DMS114 treated with DMSO at 0.1 percent for 48 hours (cell line): ENCODE data around the gene PRDM16.

ENCODE experiments used
- DNase-seq: peaks from one replicate; lab custom pipeline; 2025; ENCODE audit not compliant: unreplicated experiment; lab: John Stamatoyannopoulos, UW

The PRDM16 gene

DNA sequence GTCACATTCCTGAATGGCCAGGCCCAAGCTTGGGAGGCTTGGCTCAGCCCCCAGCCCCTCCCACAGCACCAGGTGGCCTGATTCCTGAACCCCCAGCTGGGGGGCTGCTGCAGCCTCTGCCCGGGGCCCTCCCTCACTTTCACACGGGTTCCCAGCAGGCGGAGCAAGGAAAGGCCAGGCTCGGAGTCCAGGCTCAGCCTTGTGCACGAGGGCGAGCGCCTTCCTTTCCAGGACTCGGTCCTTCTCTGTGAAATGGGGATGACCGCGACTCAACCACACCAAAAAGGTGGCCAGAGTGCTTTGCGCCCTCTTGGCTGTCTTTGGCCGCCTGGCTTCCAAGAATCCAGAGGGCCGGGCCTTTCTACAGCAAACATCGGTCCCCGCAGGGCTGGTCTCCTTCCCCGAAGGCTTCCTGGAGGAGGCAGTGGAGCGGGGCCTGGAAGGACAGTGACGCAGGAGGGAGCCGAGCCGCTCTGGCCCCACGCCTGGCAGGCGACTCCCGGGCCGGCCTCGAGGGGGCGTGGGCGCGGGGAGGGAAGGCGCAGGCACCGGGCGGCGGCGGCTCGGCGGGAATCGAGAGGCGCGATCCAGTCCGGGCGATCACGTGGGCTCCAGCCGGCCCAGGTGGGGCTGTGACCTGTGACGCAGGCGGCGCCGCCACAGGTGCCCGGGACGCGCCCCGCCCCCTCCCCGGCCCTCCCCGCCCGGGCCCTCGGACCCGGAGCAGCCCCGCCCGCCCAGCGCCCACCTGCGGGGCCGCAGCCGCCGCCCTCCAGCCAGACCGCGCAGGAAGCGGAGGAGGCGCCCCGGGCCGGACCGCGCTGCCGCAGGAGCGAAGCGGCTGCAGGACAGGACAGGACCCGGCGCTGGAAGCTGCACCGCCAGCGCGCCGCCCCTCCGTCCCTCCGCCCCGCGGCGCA is 385.1 kb downstream of the PRDM16 start, which contains the start of gene ARHGEF16:
Gene ARHGEF16 (plus strand): TSS at position 775 of the 920 bp plus-strand sequence. CDS start 8,420 bp downstream, outside the sequence.
- peak; percentile 40 for DNase-seq

DNA sequence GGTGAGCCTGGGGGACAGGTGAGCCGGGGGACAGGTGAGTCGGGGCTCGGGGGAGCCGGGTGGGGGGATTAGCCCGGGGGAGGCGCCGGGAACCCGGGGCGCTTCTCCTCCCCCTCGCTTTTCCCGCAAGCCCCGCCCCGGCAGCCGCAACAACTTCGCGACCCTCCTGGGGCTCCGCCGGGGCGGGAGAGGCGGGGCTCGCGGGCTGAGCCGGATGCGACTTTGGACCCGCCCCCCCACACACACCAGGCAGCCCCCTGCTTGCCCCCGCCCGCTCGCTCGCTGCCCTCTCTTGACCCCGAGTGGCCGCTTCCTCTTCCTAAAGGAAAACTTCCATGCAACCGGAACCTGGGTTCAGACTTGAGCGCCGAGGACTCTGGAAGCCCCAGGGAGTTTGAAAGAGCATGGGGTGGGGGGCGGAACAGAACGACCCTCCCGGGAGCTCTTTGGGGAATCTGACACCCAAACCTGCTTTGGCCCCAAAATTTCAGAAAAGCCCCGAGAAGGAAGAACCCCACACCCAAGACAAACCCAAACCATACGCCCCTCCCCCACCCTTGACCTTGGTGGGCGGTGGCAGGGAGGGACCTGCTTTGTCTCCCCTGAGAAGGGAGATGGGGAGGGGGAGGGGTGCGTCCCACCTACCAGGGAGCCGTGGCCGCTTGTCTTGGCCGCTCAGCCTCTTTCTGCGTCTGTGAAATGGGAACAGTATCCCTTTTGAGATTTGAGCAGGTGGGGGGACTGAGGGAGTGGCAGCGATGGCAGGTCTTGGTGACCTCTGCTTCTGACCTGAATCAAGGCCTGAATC is 386.0 kb downstream of the PRDM16 start:
- peak; percentile 19 for DNase-seq

DNA sequence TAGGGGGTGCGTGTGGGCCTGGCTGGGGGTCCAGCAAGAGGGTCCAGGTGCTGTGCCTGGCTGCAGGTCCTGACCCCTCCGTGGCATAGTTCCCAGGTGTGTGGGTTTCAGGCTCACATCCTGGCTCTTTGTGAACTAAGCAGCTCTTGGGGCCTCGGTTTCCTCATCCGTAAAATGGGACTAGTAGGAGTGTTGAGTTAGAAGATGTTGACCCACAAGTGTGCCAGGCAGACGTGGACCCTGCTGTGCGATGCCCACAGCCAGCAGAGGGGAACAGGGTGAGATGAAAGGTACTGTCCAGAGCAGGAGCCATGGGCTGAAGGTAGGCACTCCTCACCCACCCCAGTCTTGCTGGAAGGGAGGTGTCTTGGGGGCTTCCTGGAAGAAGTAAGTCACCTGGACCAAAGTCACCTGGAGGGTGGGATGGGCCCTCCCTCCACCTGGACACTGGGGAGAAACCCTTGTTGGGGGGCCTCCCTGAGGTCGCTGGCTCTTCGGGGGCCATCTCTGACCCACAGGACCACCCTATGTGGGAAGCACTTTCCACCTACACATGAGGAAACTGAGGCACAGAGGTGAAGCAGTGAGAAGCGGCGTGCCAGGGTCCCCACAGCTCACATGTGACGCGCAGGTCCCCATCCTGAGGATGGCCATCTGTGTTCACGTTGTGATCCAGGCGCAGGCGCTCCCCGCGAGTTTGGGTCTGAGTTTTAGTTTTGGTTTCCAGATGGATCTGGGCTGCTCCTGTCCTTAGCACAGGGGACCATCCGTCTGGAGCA is 386.9 kb downstream of the PRDM16 start:
- no peak for DNase-seq

DNA sequence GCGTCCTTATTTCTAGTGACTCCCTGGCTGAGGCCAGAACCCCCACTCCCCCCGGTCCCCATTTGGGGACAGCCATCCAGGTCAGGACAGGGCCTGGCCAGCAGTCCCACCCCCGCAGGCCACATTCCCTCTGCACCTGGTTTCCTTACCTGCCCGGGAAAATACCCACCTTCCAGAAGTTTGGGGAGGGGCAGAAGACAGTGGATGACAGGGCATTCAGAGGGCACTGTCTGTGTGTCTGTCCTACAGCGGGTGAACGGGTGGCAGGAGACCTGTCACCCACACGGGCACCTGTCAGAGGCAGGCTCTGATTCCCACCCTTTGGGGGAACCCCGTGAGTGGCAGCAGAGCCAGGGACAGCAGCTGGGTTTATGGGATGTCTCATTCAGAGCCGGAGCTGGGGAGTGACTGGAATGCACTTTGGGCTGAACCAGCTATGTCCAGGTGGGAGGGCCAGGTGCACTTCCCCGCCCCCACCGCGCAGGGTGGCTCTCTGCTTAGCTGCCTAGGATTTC is 387.5 kb downstream of the PRDM16 start:
- no peak for DNase-seq

DNA sequence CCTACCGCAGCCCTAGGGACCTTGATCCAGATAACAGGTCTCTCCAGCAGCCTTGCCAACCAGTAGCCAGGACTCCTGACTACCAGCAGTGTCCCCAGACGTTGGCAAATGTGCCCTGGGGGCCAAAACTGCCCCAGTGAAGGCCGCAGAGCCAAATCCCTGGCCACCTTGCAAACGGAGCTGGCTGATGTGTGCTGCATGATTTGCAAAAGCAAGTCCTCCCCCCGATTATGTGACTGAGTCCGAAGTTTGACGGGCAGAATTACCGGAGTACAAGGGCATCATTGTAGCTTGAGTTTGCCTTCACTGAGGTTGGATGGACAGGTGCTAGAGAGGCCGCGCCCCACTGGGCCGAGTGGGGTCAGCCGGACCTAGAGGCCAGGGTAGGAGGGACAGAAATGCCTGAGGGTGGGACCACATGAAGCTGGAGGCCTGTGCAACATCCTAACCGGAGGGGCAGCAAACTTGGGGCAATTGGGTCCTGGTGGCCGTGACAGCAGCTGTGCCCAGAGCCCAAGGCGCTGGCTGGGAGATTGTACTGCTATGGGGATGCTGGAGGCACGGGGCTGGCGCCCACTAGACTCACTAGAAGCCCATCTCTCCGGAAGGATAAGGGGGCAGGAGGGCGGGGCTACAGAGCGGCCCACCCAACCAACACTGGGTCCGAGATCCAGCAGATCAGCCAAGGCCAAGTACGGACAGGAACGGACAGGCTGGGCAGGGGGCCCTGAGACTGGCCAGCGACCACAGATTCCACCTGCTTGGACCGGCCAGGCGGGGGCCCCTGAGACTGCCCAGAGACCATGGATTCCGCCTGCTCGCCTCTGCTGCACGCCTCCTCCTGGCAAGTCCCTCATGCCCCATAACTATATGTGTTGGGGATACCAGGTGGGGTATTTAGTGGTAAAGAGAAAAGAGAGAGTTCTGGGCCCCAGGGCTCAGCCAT is 388.2 kb downstream of the PRDM16 start:
- no peak for DNase-seq

DNA sequence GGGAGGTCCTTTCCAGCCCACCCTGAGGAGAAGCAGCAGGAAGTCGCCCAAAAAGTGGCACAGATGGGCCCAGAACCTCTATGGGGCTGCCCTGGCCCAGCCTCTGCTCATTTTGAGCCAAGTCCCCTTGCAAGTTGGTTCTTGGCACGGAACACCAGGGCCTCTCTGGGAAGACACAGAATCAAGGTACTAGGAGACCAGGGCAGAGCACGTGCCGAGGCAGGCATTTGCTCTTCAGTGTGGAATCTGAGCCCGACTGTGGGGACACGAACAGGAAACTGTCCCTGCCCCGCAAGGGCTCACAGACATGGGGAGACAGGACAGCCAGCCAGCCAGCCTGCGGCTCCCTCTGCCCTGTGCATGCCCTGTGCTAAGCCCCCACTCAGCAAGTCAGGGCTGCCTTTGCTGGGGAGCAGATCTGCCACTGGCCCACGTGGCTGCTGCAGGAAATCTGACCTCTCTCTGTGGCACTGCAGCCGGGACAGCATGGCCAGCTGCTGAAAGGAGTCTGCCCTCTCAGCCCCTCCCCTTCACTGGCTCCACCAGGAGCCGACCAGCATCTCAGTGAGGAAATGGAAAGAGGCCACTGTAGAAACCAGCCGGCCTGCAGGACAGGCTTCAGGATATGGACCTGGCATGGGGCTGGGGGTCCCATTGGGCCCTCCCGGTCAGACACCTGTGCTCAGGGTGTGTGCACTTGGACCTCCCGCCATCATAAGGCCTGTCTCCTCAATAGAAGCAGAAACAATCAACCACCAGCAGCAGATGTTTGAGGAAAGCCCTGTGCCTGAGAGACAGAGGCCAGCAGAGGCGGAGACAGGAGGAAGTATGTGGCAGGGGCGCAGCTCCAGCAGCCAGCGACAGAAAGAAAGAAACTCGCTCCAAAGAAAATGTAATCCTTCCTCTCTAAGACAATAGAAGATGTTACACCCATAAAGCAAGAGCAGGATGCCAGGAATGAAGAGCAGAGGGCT is 389.2 kb downstream of the PRDM16 start:
- DNase-seq, result no peak

DNA sequence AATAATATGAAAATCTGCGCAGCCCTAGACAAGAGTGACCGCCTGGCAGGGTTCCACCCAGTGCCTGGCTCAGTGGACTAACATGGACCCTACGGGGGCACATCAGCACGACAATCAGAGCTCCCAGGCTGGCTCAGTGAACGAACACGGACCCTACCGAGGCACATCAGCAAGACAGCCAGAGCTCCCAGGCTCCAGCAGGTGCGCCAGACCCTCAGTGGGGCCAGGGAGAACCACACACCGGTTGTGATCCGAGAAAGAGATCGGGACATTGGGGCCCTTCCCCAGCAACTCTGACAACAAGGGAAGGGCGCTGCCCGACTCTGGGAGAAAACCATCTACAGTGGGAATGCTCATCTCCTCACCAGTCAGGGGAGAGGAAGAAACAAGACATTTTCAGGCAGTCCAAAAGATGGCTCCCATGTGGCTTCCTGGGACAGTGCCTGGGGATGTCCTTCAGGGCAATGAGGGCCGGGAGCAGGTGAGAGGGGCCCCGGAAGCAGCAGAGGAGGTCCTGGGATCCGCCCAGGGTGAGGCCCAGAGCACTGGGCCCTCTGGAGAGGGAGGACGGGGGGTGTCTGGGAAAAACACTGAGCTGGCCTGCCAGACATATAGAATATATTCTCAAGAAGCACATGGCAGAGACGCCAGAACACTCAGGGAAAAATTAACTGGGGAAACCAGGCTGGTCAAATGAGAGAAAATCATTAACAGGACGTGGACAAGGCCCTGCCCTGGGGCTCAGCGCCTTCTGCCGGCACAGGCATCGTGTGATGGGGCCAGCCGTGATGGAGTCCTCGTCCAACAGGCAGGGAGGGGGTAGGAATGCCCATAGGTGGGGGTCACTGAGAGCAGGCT is 390.3 kb downstream of the PRDM16 start:
- DNase-seq, result no peak

DNA sequence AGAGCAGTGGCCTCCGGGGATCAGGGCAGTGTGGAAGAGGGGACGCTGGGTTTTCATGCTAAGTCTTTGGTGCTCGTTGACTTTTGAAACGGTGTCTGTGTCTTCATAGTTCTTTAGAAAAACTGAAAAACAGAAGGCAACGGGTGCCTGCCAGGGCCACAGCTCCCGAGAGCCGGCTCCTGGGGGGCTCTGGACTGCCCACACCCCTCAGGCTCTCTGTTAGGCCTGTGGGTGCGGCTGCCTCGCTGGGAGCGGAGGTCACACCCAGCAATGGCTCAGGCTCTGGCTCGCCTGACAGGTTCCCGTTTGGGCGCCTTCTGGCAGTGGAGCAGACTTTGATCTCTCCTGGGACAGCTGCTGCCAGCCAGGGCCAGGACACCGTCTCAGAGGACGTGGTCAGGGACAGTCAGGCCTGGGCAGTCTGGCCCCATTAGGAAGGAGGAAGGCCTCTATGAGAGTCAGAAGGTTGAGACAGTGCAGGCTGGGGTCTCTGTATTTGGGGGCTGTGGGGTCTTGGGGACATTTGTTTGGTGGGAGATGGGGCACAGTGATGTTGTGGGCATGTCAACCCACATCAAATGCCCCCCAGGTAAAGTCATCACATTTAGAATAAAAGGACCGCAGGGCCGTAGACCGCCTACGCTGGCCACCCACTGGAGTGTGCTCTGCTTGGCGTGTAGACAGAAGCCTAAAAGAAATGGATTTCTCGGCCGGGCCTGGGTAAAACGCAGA is 391.1 kb downstream of the PRDM16 start:
- DNase-seq, result no peak

DNA sequence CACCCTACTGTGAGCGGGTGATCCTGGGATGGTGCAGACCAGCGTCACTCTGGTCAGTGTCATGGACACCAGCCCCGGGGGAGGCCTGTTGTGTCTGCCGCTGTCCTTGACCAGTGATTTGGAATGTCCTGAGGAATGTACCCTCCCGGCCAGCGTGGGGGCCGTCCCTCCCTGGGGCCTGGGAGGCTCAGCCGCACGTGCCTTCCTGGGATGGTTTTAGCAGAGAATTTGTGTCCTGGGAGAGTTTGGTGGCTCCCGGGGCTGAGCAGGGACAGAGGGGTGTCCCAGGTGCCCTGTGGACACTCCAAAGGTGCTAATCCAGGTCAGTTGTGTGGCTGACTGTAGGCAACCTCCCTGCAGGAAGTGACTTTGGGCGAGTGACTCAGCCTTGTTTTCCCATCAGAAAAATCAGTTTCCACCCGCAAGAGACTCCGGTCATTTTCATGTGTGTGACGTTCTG is 391.7 kb downstream of the PRDM16 start:
- no peak for DNase-seq

DNA sequence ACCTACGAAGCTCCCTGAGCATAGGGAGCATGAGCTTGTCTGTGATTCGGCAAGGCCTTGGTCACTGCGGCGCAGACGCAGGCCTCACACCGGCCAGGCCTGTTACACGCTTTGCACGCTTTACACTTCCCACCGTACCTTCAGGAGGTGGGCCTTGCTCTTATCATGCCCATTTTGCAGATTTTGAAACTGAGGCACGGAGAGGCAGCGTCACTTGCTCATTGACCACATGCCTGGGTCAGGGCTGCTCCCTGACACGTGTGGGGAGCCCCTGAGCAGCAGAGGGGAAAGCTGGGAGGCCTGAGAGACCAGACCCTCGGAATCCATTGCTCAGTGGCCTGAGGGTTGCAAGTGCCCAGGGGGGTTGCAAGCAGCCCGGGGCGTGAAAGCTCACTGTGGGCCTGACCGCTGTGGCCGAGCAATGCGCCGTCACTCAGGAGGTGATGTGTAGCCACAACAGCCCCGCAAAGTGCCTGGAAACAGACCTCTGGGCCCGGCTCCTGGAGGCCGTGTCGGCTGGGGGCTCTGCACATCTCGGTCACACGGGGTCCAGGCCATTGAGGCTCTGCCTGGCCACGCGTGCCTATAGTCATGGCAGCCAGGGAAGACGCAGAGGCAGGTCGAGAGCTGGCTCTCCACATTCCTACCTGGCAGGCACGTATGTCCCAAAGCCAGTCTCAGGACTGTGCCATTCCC is 392.4 kb downstream of the PRDM16 start:
- no peak for DNase-seq

DNA sequence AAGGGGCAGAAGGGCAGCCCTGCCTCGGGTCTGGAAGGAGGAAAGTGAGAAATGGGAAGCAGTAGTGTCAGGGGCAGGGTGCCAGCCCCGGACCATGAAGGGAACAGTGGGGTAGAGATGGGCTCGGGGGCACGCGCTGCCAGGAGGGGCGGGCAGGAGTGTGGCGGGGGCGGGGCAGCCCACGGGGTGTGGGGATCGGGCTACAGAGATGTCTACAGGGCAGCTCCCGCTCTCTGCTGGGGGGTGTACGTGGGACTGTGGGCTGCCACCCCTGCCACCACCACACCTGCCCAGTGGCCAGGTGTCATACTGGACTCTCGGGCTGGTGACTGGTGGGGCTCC is 392.9 kb downstream of the PRDM16 start:
- no peak for DNase-seq

DNA sequence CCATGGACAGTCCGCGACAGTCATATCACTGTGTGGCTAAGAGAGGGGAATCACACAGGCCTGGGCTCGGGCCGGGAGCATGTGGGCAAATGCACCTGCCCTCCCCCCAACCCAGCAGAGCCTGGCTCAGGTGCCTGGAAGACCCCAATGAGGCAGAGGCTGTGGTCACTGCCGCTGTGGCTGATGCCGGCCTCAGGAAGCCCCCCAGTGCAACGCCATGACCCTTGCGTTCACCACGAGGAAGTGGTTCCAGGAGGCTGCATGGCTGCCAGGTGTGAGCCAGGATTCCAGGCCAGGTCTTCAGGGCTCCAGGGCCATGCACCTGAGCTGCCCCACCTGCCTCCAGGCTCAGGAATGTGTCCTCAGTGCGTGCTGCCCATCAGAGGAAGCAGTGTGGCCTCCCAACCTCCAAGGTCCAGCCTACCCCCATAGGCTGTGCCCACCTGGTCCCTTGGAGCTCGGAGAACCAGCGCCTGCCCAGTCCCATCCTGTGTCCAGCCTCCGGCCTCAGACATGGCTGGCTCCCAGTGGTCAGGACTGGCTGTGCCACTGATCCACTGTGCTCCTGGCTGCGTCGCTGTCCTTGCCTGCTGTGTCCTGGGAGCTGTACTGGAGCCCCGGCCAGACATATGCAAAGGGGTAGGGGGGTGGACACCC is 393.5 kb downstream of the PRDM16 start:
- no peak for DNase-seq

DNA sequence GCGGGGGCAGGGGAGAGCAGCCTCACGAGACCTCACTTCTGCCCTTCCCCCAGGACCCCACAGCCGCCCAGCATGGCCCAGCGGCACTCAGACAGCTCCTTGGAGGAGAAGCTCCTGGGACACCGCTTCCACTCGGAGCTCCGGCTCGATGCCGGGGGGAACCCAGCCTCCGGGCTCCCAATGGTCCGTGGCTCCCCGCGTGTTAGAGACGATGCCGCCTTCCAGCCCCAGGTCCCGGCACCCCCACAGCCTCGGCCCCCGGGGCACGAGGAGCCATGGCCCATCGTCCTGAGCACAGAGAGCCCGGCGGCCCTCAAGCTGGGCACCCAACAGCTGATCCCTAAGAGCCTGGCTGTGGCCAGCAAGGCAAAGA is 394.0 kb downstream of the PRDM16 start:
- no peak for DNase-seq

DNA sequence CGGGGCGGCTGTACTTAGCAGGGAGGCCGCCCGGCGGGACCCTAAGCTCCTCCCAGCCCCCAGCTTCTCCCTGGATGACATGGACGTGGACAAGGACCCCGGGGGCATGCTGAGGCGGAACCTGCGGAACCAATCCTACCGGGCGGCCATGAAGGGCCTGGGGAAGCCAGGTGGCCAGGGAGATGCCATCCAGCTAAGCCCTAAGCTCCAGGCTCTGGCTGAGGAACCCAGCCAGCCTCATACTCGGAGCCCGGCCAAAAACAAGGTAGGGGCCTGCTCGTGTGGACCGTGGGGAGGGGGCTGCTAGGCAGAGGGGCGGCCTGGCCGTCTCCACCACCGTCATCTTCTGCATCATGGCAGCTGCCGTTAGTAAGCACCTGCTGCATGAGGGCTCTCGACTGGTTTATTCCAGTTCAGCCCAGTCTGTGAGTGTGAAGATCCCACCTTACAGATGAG is 394.4 kb downstream of the PRDM16 start:
- no peak for DNase-seq

DNA sequence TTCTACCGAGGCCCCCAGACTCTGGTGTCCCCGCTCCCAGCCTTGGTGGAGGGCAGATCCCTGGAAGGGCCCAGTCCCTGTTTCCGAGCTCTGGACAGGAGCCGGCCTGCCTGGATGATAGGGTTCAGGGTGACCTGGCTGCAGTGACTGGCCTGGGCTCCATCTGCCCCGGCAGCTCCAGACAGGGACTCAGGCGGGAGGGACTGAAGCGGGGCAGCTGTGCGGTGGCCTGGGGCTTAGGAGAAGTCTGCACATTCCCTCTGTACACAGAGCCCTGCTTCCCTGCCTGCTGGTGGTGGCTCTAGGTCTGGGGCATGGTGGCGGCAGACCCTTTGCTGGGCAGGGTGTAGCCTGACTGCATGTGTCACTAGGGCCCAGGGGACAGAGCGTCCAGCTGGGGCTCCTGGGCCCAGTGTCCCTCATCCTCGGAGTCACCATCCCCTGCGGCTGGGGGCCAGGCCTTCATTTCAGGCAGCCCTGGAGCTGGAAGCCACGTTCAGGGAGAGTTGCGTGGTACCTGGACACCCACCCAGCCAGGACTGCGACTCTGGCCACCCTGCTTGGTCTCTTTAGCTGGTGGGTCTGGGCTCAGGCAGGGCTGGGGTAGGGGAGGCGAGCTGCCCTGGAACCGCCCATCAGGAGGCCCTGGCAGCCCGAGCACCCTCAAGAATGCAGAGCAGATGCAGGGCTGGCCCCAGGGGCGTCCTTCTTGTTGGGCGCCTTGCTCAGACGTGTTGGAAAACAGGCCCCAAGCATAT is 395.1 kb downstream of the PRDM16 start:
- DNase-seq, result no peak
